H4 (cell line): Measurements from ENCODE around the gene LIX1. TPM values are rescaled to one million over a fixed set of nuclear protein-coding genes. Genes with fewer than 3 reads are reported as not detected.
"Not testable (repeated sequence)": the region's sequence is repeated elsewhere in the genome, so short reads cannot be mapped to it uniquely, and the experiment has no call there.

Source experiments
- DNase-seq: peaks from one replicate; pipeline ENCODE4 v3.0.0-alpha.2; 2015; ENCODE audit warnings: low spot score
- total RNA-seq: library from RNA; depleted of rRNA; stranded (reverse); fragments of >200 nt; shearing (Covaris generic); gene quantifications from 2 replicates; pipeline ENCODE4 v1.2.3, GENCODE V29; 2014; rRNA removed

The LIX1 gene
- 0.12 TPM in 1 of 2 replicates, not detected in the other for total RNA-seq

DNA sequence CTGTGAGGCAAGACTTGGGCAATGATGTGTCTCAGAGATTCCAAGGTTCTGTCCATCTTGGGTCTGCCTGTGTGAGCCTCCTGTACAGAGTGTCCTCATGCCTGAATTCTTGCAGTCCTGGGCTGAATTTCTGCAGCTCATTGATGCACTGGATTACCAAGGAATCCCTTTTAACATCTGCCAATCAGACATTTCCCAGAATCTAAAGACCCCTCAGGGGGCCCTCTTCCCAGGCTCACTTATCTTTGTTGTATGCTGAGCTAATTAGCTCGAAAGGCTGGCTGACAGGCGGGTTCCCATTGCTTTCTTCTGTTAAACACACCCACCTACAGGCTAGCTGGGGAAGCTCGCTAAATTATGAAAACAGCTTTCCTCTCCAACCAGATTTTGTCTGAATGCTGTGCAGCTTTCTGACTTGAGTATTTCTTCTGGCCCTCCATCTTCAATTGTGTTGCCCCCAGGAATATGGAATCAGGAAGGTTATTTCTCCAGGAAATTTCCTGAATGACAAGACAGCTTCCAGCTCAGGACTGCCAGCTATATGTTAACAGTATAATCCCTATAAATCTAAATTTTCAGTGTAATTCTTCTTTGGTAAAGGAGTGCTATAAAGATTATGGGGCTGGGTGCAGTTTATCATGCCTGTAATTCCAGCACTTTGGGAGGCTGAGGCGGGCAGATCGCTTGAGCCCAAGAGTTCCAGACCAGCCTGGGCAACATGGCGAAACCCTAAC, at the start of gene LIX1:
LIX1 (minus strand) TSS at position 91 of the 734 bp plus-strand sequence; CDS start at position 56, 35 bp downstream.
- peak; percentile 41 for DNase-seq

DNA sequence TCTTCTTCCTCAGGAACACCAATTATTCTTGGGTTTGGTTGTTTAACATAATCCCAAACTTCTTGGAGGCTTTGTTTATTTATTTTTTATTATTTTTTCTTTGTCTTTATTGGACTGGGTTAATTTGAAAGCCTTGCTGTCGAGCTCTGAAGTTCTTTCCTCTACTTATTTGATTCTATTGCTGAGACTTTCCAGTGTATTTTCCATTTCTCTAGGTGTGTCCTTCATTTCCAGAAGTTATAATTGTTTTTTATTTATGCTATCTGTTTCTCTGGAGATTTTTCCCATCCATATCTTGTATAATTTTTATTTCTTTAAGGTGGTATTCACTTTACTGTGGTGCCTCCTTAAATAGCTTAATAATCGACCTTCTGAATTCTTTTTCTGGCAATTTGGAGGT, 49.5 kb upstream of the LIX1 start:
- no peak for DNase-seq

DNA sequence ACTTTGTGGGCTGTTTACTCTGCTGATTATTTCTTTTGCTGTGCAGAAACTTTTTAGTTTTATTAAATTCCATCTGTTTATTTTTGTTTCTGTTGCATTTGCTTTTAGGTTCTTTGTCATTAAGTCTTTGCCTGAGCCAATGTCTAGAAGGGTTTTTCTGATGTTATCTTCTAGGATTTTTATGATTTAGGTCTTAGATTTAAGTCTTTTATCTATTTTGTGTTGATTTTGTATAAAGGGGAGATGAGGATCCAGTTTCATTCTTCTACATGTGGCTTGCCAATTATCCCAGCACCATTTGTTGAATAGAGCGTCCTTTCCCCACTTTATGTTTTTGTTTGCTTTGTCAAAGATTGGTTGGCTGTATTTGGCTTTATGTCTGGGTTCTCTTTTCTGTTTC, 47.1 kb upstream of the LIX1 start:
- DNase-seq, result not testable (repeated sequence)

DNA sequence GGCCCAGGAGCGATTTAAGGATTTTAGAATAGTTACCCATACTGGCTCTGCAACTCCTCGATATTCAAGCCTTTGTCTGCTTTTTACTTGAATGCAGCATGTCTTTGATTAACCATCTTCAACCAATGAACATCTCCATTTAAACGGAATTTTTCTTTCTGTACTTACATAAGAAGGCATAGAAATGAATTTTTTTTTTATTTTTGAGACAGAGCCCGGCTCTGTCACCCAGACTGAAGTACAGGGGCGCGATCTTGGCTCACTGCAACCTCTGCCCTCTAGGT, 41.5 kb upstream of the LIX1 start:
- DNase-seq, result no peak

DNA sequence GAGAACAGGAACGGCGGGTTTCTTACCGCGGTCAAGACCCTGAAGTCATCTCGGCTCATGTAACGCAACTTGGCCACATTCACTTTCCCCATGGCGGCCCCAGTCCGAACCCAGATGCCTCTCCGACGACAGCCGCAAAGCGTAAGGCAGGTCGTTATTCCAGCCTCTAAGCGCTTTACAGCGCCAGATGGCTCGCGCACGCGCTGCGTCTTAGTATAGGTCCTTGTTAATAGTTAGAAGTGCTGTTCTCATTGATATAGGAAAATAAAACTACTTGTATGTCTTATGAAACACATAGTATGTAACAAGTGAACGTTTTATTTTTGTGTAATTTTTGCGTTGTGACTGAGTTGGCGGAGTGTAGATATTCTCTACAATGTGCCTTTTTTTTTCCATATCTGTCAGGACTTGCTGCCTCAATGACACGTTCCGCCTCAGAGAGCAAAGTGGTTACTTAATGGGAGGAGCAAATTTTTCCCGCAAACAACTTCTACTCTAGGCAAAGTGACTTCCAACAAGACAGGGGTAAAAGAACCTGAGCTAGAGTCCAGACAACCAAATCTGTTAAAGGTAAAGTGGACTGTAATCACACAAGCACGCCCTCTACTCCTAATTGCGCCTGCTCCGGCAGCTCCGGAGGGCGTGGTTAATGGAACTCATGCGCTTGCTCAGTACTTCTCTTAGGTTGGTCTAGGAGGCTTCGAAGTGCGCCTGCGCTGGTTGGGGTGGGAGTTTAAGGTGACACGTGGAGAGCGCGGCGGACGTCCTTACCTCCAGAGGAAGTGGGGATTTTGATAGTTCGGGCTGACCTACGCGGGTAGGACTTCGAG, 40.9 kb upstream of the LIX1 start, which contains the start of gene RIOK2:
RIOK2 (minus strand) TSS at position 148 of the 830 bp plus-strand sequence; CDS start at position 92, 56 bp downstream.
- peak; percentile 98 for DNase-seq

DNA sequence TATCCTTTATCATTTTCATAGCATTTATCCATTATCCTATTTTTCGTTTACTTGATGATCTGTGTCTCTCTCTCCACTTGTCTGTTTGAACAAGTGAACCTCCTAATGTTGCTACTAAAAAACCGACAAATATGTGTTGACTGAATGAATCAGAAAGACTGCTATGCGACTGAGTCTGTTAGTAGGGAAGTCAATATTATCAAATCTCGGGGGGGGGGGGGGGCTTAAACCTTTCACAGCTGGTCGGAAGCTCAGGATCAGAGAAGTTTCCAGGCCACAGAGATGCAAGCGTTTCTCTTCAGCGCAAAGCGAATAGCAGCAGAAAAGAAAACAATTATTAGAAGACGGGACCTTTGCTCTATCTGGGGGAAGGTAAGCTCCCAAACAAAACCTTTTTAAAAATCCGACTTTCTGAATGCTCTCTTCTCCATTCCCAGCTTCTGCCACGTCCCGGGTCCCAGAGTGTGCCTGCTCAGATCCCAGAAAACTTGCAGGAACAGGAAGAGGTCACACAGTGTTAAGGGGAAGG, 40.2 kb upstream of the LIX1 start:
- no peak for DNase-seq

DNA sequence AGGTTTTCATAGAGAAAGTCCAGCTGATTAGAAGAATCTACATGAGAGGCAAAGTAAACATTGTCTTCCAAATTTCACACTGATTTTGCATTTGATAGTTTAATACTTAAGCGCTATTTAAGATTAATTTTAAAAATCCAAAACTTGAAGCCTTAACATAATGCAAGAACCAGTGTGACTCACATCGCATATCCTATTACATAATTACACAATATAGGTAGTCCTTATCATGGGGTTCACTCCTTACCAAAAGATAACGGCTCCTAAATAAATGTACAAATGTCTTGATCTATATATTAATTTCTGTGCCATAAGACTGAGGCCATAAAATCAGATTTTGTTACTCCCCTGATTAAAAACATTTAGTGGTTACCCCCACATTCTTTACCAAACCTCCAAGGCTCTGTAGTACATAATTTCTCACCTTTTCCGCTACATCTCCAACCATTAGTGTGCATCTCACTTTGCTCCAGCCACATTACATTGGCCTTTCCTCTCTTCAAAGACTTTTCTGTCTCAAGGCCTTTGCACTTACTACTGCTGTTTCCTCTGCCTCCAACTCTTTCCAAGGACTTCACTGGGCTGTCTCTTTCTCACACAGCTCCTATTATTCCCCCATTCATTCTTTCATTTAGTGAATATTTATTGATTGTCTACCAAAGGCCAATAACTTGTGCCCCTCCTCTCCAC, 39.6 kb upstream of the LIX1 start:
- no peak for DNase-seq

DNA sequence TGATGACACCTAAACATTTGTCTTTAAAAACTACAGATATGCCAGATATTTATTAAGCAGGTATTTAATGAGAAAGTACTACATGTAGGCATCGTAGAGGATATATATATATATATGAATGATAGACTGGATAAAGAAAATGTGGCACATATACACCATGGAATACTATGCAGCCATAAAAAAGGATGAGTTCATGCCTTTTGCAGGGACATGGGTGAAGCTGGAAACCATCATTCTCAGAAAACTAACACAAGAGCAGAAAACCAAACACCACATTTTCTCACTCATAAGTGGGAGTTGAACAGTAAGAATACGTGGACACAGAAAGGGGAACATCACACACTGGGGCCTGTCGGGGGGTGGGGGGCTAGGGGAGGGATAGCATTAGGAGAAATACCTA, 37.0 kb upstream of the LIX1 start:
- not testable (repeated sequence) for DNase-seq

DNA sequence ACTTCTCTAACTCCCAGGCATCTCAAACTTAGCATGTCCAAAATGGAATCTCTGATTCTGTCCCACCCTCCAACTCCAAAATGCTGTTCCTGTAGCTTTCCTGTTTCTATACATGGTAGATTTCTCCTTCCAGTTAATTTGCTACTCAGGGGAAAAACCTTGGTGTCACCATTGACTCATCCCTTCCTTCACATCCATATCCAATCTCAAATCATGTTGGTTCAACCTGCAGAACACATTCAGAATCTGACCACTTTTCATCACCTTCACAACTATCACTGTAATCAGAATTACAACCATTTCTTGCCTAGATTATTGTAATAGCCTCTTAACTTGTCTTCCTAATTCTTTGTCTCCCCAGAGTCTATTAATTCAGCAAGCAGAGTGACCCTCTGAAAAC, 29.8 kb upstream of the LIX1 start:
- DNase-seq, result no peak

DNA sequence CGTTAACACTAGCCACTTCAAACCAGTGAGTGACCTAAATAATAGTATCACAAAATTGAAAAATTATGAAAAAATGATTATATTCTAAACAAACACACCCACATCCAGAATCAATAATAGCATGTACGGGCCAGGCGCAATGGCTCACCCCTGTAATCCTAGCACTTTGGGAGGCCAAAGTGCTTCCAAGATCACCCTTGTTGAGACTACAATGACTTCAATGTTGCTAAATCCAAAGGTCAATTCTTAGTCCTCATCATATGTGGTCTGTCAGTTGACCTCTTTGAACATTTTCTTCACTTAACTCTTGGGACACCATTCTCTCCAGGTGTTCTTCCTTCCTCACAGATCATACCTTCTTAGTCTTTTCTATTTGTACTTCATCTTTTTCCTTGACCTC, 29.3 kb upstream of the LIX1 start:
- no peak for DNase-seq

DNA sequence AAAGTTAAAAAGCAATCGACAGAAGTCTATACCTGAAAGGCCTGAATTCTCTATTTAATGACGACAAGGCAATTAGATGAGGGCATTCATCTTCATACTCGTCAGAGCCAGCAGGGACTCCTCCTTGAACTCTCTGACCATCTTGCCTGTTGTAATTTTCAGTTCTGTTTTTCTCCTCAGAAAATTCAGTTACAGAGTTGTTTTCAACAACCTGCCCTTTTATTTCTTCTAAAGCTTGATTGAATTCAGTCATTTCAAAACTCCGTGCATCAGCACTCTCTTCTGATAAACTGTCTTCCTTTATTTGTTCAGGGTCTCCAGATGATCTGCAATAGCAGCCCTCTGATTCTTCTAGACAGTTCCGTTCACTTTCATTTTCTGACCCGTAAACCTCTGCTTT, 25.0 kb upstream of the LIX1 start:
- no peak for DNase-seq

DNA sequence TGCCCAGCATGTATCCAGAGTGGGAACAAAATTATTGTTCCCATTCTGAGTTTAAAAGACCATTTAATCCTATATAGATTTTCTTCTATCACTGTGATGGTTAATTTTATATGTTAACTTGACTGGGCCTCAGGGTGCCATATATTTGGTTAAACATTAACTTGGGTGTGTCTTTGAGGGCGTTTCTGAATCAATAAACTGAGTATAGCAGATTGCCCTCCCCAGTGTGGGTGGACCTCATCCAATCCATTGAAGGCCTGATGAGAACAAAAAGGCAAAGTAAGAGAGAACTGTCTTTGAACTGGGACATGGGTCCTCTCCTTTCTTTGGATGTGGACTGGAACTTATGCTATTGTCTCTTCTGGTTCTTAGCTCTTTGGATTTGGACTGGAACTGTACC, 23.3 kb upstream of the LIX1 start:
- DNase-seq, result no peak

DNA sequence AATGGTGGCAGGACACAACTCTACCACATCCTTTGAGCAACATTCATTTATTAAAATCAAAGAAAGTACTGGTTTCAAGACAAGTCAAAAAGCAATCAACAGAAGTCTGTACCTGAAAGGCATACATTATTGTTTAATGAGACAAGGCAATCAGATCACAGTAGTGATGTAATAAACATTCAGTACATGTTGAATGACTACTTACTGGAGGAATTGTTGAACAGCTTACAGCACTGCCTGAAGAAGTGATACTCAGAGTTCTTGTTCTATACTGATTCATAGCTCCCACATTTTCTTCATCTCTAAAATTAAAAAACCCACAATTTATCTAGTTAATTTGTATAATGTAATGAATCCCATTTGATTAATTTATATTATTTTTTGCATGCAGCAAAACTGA, 22.4 kb upstream of the LIX1 start:
- DNase-seq, result no peak

DNA sequence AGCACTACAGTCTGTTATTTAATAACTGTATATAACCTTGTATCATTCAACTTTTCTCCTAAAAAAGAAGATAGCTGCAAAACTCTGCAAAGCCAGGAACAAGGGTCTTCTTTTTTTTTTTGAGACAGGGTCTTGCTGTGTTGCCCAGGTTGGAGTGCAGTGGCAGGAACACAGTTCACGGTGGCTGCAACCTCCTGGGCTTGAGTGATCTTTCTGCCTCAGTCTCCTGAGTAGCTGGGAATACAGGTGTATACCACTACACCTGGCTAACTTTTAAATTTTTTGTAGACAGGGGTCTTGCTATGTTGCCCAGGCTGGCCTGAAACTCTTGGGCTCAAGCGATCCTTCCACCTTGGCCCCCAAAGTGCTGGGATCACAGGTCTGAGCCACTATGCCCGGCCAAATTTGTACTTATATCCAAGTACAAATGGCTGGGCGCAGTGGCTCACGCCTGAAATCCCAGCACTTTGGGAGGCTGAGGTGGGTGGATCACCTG, 21.4 kb upstream of the LIX1 start:
- DNase-seq, result no peak

DNA sequence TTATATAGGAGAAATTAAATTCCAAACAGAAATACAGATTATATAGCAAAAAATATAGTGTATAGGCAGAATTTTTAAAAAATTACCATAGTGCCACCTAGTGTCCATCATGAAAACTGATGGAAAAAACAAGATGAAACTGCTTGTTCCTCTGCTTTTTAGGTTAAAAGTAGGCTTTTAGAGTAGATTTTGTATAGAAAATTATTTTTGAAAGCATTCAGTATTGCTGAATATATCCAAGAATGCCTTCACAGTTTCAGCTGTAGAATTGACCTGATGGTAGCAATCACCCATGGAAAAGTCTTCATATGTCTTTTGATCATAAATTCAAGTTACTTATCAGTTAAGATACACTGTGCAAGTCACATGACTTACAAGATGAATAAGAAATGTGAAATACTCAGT, 21.0 kb upstream of the LIX1 start:
- DNase-seq, result no peak

DNA sequence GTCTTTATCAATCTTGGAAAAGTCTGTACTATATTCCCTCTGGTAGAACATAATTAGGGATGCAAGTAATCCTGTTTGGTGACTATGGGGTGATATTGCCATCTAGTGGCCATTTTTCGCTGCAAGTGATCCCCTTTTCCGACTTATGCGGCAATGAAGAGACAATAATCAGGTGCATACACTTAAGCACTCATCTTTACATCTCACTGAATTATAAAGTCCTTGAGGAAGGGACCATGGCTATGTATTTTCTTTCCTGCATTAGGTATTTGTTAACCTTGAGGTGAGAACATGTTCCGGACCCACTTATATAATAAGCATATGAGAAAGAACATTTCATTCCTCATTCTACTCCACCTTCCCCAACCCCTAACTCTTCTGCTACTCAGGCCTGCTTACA, 19.6 kb upstream of the LIX1 start:
- DNase-seq, result peak; percentile 74

DNA sequence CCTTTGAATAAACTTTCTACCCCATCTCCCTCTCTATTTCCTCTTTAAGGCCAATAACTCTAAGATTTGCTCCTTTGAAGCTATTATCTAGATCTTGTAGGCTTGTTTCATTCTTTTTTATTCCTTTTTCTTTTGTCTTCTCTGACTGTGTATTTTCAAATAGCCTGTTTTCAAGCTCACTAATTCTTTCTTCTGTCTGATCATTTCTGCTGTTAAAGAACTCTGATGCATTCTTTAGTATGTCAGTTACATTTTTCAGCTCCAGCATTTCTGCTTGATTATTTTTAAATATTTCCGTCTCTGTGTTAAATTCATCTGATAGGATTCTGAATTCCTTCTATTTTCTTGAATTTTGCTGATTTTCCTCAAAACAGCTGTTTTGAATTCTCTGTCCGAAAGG, 15.3 kb upstream of the LIX1 start:
- no peak for DNase-seq

DNA sequence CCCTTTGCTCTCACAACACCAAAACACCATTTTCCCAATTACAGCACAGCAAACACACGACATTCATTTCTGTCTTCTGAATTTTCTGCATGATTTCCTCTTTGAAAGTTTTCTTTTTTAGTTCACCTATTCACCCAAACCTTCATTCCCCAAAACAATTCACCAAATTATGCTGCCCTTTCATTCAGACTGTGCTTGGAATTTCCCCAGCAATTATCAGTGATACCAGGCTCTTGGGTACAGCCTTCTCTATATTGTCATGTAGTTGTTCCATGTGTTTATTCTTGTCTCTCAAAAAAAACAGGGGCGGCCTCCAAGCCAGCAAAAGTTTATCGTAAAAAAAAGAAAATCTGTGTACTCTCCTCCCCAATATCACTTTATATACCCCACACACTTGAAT, 9.0 kb upstream of the LIX1 start:
- no peak for DNase-seq

DNA sequence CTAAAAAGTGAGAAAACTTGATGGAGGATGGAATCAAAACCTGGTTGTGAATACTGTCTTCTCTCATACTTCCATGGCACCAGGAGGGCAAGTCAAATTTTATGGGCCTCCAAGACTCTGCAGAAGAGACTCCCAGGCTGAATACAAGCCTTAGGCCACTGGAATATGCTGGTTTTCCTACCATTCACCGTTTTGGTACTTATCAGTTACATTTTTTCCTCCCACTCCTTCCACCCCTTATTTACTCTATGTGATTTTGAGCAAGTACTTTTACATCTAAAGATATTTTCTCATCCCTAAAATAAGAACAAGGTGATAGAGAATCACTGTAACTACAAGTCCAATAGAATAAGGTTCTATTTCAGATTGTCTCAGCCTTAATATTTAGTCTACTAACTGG, 8.0 kb upstream of the LIX1 start:
- DNase-seq, result no peak

DNA sequence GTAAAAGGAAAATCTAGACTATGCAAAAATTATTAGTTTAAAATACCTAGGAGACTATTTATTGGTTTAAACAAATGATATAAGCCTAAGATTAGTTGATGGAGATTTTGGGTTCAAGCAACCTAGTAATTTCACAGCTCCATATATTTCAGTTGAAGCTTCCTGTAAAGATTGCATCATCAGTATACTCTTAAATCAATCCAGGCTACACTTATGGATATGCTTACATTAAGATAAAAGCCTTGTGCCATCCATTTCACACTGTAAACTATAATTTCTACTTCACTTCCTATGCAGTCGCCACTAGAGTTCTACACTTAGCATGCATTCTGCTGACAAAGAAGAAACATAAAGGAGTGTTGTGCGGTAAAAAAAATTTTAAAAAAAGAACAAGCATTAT, 7.3 kb upstream of the LIX1 start:
- DNase-seq, result no peak

DNA sequence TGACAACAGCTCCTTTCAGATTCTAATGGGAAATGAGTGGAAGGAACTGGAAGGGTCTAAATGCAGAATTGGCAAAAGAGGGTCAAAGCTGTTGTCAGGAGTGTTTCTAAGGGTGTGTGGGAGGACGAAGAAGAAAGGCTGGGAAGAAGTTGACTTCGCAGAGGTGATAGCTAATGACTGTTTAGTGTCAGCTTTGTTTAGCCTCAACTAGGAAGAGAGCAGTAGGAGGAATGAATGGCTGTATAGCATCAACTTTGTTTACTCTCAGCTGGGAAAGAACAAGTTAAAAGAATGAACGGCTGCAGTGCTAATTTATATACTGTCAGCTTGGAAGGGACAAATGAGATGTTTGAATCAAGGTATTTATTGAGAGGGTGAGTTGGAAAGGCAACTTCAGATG, 5.9 kb upstream of the LIX1 start:
- DNase-seq, result no peak

DNA sequence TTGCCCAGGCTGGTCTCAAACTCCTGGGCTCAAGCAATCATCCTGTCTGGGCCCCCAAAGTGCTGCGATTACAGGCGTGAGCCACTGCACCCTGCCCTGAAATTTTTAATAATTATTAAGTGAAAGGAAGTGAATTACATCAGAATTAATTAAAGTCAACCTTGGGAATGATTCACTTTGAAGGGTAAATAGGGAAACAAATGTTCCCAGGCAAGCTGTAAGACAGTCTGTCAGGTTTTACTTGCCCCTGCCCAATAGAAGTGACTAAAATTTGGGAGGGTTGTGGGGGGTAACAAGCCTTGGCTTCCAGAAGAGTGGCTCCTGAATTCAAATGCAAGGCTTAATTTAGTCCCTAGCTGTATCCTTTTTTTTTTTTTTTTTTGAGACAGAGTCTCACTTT, 1.3 kb upstream of the LIX1 start:
- no peak for DNase-seq
